ENCODE results near the gene ASB10. TPM values are rescaled to one million over a fixed set of nuclear protein-coding genes. Genes with fewer than 3 reads are reported as not detected.
A peak's percentile ranks its signal among the peaks of the same experiment; 100 is the strongest.

The ASB10 gene
- polyA plus RNA-seq, 3 donors = not detected

DNA sequence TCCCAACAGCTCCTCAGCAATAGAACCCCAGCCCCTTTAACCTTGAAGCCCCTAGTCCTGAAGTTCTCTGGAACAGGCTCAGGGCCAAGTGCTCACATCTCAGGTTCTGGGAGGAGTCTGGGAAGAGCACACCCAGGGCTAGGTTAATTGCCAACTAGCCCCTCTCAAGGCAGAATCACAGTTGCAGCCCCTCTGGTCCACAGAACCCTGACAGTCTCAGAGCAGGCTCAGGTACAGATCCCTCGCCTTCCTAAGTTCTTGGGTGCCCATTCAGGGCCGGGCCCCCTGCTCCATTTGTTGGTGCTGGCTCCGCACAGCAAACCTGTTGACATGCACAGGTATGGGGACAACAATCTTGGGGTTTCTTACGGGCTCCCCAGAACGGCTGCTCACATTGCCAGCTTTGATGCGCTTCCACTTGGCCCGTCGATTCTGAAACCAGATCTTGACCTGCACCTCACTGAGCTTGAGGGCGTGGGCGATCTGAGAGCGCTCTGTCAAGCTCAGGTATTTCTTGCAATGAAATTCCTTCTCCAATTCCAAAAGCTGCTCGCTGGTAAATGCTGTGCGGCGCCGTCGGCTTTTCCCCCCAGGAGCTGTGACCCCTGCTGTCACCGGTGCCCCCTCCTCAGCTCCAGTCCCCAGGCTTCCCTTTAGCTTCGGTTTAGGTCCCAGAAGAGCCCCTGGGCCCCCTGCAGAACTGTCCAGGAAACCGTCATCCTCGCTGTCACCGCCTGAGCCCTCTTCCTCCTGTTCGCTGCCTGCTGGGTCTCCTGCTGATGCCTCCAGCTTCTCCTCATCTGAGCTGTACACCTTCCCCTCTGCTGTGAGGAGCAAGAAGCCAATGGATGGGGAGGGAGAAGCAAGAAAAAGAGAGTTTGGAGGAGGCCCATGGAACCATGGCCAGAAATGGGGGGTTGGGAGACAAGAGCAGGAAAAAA is 38.5 kb downstream of the ASB10 start:
- Histone ChIP-seq H3K9me3 (replicated peaks in 1 of 2; ENCODE audit: control insufficient read depth in 1 of 2, insufficient read depth in 1 of 2, low read length in 2 of 2) (no peaks in the 10 kb centered on the region), H3K27ac (ENCODE audit: low read depth in 1 of 2, low read length in 2 of 2) (no peak overlapping the region), H3K36me3 (replicated peaks in 1 of 2; ENCODE audit: control insufficient read depth in 1 of 2, insufficient read depth in 2 of 2, low read length in 2 of 2) (peaks cover 11 to 14% of the 10 kb centered on the region in 2 donors), H3K9ac (ENCODE audit: insufficient read depth, low read length, poor library complexity, severe bottlenecking) (no peak overlapping the region), H4K20me1 (ENCODE audit: insufficient read depth, low read length) (no peaks in the 10 kb centered on the region), H3K4me1 (ENCODE audit: control insufficient read depth in 1 of 2, insufficient read depth in 2 of 2, low read length in 2 of 2) (no peaks in the 10 kb centered on the region), H3K4me3 (replicated peaks in 1 of 3; ENCODE audit: low read depth in 2 of 3, low read length in 3 of 3) (no peak overlapping the region), H3K4me2 (replicated peaks; ENCODE audit: extremely low read depth, low read length, poor library complexity, severe bottlenecking) (no peak overlapping the region), H3K27me3 (ENCODE audit: control insufficient read depth in 2 of 2, insufficient read depth in 2 of 2, low read length in 2 of 2) (peaks cover 13 to 28% of the 10 kb centered on the region in 2 donors), H2AFZ (ENCODE audit: insufficient read depth, low read depth, low read length, poor library complexity, severe bottlenecking) (no peak overlapping the region), H3K79me2 (ENCODE audit: insufficient read depth, low read length) (no peaks in the 10 kb centered on the region)
- WGBS (ENCODE audit: insufficient coverage) = 67% methylated on average over 21 of the region's 22 CpGs
- Mint-ChIP-seq H3K27ac (peak overlapping the region in 2 of 7 donors; percentile 10 to 27), H3K4me1 (no peaks in the 10 kb centered on the region), H3K27me3 (ENCODE audit: low read depth in 3 of 3) (peaks cover 12 to 23% (median 12%) of the 10 kb centered on the region in 3 donors), H3K9me3 (no peaks in the 10 kb centered on the region), H3K36me3 (peaks cover 10 to 11% of the 10 kb centered on the region in 2 donors), H3K4me3 (no peak overlapping the region)
- DNase-seq = no peak
- intact Hi-C loops (cut with micrococcal nuclease) = no loop called here
- no peak for TF ChIP-seq CTCF (IDR thresholded peaks at IDR 0.05)

DNA sequence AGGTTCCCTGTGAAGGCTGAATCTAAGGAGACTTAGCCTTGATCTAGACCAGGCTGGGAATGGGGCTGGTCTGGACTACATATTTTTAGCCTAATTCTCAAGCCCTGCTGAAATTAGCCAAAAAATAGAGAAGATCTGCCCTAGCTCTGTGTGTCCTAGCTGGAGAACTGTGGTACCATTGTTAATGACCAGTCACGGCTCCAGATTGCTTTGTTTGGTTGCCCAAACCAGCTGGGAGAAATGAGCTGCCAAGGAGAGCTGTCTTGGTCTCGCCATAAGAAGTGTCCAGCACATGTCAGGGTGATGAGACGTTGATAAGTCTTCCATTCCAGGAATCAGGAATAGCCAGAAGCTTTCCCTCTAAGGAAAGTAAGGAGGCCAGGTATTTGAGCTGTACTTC is 40.3 kb downstream of the ASB10 start:
- H3K27me3 ChIP-seq (ENCODE audit: control insufficient read depth in 2 of 2, insufficient read depth in 2 of 2, low read length in 2 of 2) = peaks cover 5 to 18% of the 10 kb centered on the region in 2 donors
- no peaks in the 10 kb centered on the region for H4K20me1 ChIP-seq (ENCODE audit: insufficient read depth, low read length)
- H3K4me1 ChIP-seq (ENCODE audit: control insufficient read depth in 1 of 2, insufficient read depth in 2 of 2, low read length in 2 of 2) = no peaks in the 10 kb centered on the region
- no peak for TF ChIP-seq CTCF (IDR thresholded peaks at IDR 0.05)
- no peak overlapping the region for H3K4me3 ChIP-seq (replicated peaks in 1 of 3; ENCODE audit: low read depth in 2 of 3, low read length in 3 of 3)
- no peaks in the 10 kb centered on the region for H3K9me3 Mint-ChIP-seq
- H3K9me3 ChIP-seq (replicated peaks in 1 of 2; ENCODE audit: control insufficient read depth in 1 of 2, insufficient read depth in 1 of 2, low read length in 2 of 2) = no peaks in the 10 kb centered on the region
- no peak overlapping the region for H3K4me3 Mint-ChIP-seq
- H3K79me2 ChIP-seq (ENCODE audit: insufficient read depth, low read length) = no peaks in the 10 kb centered on the region
- no peaks in the 10 kb centered on the region for H3K4me1 Mint-ChIP-seq
- no peak overlapping the region for H3K9ac ChIP-seq (ENCODE audit: insufficient read depth, low read length, poor library complexity, severe bottlenecking)
- peaks cover 12 to 26% (median 12%) of the 10 kb centered on the region in 3 donors for H3K27me3 Mint-ChIP-seq (ENCODE audit: low read depth in 3 of 3)
- no peak overlapping the region for H3K27ac ChIP-seq (ENCODE audit: low read depth in 1 of 2, low read length in 2 of 2)
- H3K4me2 ChIP-seq (replicated peaks; ENCODE audit: extremely low read depth, low read length, poor library complexity, severe bottlenecking) = no peak overlapping the region
- no peak overlapping the region for H3K27ac Mint-ChIP-seq
- H3K36me3 Mint-ChIP-seq = peaks cover 28 to 29% of the 10 kb centered on the region in 2 donors
- H3K36me3 ChIP-seq (replicated peaks in 1 of 2; ENCODE audit: control insufficient read depth in 1 of 2, insufficient read depth in 2 of 2, low read length in 2 of 2) = peaks cover 29 to 32% of the 10 kb centered on the region in 2 donors
- DNase-seq = no peak
- 100% methylated on average over 2 of the region's 3 CpGs for WGBS (ENCODE audit: insufficient coverage)
- no peak overlapping the region for H2AFZ ChIP-seq (ENCODE audit: insufficient read depth, low read depth, low read length, poor library complexity, severe bottlenecking)
- intact Hi-C loops (cut with micrococcal nuclease) = no loop called here

All from CD14-positive monocyte (primary cell).